Tibial nerve (tissue), 4 donors: ENCODE measurements around the gene UGT1A8.

Experiments used
- CTCF ChIP-seq, 5 experiments: fragments of 200-600 bp in 3 of 5; fragments of 450-650 bp in 2 of 5; sonication (generic) in 3 of 5; IDR thresholded peaks; one replicate each; pipeline ENCODE4 v1.5.1; 2016 to 2019; ENCODE audit warnings: antibody characterized with exemption in 5 of 5, mild to moderate bottlenecking in 3 of 5, moderate library complexity in 2 of 5
- EP300 ChIP-seq, 2 donors: sonication (generic); formaldehyde crosslinking; IDR thresholded peaks; one replicate each; pipeline ENCODE4 v1.6.1; 2017; ENCODE audit warnings: antibody characterized with exemption in 2 of 2, mild to moderate bottlenecking in 1 of 2
- POLR2A ChIP-seq, 2 donors: fragments of 450-650 bp; IDR thresholded peaks; one replicate each; pipeline ENCODE4 v1.6.1; 2017; ENCODE audit warnings: antibody characterized with exemption in 2 of 2, mild to moderate bottlenecking in 2 of 2, moderate library complexity in 2 of 2

DNA sequence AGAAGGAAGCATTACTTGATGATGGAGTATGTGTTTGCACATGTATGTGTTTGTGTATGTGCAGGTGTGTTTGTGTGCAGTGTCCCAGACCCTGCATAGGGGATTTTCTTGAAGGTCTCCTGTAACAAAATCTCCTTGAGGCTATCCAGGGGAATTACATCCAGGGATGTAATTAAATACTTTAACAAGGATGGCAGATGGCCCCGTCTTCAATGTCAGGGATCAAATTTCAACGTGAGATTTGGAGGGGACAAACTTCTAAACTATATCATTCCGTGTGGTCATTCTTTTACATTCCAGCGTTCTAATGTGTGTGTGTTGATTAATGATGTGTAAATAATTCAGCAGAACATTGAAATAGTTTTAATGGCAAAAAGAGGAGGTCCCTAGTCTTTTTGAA lies 57.6 kb downstream of the UGT1A8 start:
- TF ChIP-seq CTCF (IDR thresholded peaks at IDR 0.05) (no peak), POLR2A (IDR thresholded peaks at IDR 0.05) (no peak), EP300 (IDR thresholded peaks at IDR 0.05) (no peak)
